ENCODE measurements around the gene RUNX3. TPM values are rescaled to one million over a fixed set of nuclear protein-coding genes. Genes with fewer than 3 reads are reported as not detected.

The RUNX3 gene
- total RNA-seq, 1 experiment from 2014 or later = 0.28 TPM

DNA sequence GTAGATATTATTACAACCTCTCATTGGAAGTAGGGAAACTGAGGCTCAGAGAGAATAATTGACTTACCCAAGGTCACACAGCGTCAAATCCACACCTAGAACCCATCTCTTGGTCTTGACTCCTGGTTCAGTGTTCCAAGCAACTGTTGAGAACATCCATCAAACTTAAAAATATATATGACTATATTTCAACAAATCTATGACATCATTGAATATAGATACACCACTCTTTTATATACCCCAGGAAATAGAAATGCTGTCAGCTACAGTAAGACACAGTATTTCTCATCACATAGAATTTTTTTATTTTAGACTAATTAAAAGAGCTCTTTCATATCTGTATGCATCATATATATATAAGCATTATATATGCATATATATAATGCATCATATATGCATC lies 56.9 kb downstream of the RUNX3 start:
- no TSS peak for BruUV-seq (replicated peaks)
- H3K4me3 Mint-ChIP-seq (ENCODE audit: low read depth, unreplicated experiment) = no peak overlapping the region
- H3K27ac Mint-ChIP-seq (ENCODE audit: unreplicated experiment) = no peak overlapping the region
- CTCF ChIA-PET = no interaction called here
- no peaks in the 10 kb centered on the region for H3K4me1 Mint-ChIP-seq (ENCODE audit: low read depth, unreplicated experiment)
- no peaks in the 10 kb centered on the region for H3K36me3 Mint-ChIP-seq (ENCODE audit: insufficient read depth, unreplicated experiment)
- TF ChIP-seq, protein P1, sequence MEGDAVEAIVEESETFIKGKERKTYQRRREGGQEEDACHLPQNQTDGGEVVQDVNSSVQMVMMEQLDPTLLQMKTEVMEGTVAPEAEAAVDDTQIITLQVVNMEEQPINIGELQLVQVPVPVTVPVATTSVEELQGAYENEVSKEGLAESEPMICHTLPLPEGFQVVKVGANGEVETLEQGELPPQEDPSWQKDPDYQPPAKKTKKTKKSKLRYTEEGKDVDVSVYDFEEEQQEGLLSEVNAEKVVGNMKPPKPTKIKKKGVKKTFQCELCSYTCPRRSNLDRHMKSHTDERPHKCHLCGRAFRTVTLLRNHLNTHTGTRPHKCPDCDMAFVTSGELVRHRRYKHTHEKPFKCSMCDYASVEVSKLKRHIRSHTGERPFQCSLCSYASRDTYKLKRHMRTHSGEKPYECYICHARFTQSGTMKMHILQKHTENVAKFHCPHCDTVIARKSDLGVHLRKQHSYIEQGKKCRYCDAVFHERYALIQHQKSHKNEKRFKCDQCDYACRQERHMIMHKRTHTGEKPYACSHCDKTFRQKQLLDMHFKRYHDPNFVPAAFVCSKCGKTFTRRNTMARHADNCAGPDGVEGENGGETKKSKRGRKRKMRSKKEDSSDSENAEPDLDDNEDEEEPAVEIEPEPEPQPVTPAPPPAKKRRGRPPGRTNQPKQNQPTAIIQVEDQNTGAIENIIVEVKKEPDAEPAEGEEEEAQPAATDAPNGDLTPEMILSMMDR (IDR thresholded peaks at IDR 0.05; ENCODE audit: unreplicated experiment) = no peak
- intact Hi-C loops (cut with micrococcal nuclease; ENCODE audit: unreplicated experiment) = no loop called here
- peaks cover 19% of the 10 kb centered on the region for H3K27me3 Mint-ChIP-seq (ENCODE audit: unreplicated experiment)
- no peak for DNase-seq
- no peaks in the 10 kb centered on the region for H3K9me3 Mint-ChIP-seq (ENCODE audit: low read depth, unreplicated experiment)

DNA sequence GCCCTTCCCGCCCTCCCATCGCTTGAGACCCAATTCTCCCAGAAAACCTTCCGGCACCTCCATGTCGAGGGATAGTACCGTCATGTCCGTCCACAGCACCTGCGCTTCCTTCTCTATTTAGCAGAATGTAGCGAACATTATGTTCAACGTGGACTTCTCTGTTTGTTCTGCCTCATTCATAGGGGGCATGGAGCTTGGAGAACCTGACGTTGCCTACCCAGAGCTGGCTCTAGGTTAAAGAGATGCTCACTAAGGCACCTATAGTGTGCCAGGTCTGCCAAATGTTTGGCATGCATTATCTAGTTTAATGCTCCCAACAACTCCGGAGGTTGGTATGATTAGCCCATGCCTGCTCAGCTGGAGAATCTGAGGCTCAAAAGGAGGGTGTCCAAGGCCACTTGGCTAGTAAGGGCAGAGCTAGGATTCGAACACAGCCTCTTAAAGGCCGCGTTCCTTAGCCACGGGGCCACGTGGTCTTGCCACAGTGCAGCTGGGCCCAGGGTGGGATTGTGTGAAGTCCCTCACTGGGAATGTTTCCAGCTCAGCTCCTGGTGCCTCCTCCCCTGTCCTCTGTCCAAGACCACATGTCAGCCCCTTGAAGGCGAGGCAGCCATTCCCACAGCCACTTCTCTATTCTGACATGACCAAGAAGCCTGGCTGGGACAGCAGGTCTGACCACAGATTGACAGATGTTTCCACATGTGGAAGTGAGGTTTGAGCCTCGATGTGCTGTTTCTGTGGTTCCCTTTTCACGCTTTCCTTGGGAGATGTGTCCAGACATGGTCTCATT lies 57.8 kb downstream of the RUNX3 start:
- TF ChIP-seq, protein P1 (IDR thresholded peaks at IDR 0.05; ENCODE audit: unreplicated experiment) = no peak
- DNase-seq = no peak
- H3K27ac Mint-ChIP-seq (ENCODE audit: unreplicated experiment) = no peak overlapping the region
- no peaks in the 10 kb centered on the region for H3K9me3 Mint-ChIP-seq (ENCODE audit: low read depth, unreplicated experiment)
- no TSS peak for BruUV-seq (replicated peaks)
- H3K4me1 Mint-ChIP-seq (ENCODE audit: low read depth, unreplicated experiment) = no peaks in the 10 kb centered on the region
- H3K36me3 Mint-ChIP-seq (ENCODE audit: insufficient read depth, unreplicated experiment) = no peaks in the 10 kb centered on the region
- peaks cover 10% of the 10 kb centered on the region for H3K27me3 Mint-ChIP-seq (ENCODE audit: unreplicated experiment)
- CTCF ChIA-PET = interaction anchor here (0.8 kb wide), 1 partner anchor 10 kb away, joined by 3 read pairs; no protein-coding TSS in a partner anchor
- H3K4me3 Mint-ChIP-seq (ENCODE audit: low read depth, unreplicated experiment) = no peak overlapping the region
- intact Hi-C loops (cut with micrococcal nuclease; ENCODE audit: unreplicated experiment) = no loop called here

DNA sequence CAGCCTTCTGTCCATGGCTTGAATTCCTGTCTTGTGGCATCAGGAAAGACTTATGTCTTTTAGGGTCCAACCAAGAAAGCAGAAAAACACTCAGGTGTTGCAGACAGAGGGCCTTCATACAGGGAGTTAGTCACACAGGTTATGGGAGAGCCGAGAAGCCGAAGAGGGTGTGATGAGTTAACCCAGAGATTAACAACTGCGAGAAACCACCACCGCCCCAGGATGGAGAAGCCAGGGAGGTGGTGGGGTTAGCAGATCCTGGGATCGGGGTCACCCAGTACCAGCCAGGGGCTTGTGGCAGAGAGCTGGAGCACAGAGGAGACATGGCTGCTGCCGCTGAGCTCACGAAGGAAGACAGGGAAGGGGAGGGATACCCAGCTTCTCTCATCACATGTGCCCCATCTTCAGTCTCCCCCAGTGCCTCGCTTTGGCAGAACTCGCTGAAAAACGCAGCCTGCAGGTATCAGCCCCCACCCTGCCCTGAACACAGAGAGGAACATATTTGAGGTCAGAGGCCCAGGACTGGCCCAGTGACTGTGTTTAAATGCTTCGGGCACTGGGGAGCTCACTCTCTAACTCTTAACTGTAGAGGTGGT lies 58.7 kb downstream of the RUNX3 start:
- no peak overlapping the region for H3K27ac Mint-ChIP-seq (ENCODE audit: unreplicated experiment)
- no peaks in the 10 kb centered on the region for H3K36me3 Mint-ChIP-seq (ENCODE audit: insufficient read depth, unreplicated experiment)
- DNase-seq = no peak
- TF ChIP-seq, protein P1 (IDR thresholded peaks at IDR 0.05; ENCODE audit: unreplicated experiment) = no peak
- CTCF ChIA-PET = no interaction called here
- H3K4me3 Mint-ChIP-seq (ENCODE audit: low read depth, unreplicated experiment) = no peak overlapping the region
- intact Hi-C loops (cut with micrococcal nuclease; ENCODE audit: unreplicated experiment) = no loop called here
- peaks cover 10% of the 10 kb centered on the region for H3K27me3 Mint-ChIP-seq (ENCODE audit: unreplicated experiment)
- no TSS peak for BruUV-seq (replicated peaks)
- no peaks in the 10 kb centered on the region for H3K4me1 Mint-ChIP-seq (ENCODE audit: low read depth, unreplicated experiment)
- no peaks in the 10 kb centered on the region for H3K9me3 Mint-ChIP-seq (ENCODE audit: low read depth, unreplicated experiment)

DNA sequence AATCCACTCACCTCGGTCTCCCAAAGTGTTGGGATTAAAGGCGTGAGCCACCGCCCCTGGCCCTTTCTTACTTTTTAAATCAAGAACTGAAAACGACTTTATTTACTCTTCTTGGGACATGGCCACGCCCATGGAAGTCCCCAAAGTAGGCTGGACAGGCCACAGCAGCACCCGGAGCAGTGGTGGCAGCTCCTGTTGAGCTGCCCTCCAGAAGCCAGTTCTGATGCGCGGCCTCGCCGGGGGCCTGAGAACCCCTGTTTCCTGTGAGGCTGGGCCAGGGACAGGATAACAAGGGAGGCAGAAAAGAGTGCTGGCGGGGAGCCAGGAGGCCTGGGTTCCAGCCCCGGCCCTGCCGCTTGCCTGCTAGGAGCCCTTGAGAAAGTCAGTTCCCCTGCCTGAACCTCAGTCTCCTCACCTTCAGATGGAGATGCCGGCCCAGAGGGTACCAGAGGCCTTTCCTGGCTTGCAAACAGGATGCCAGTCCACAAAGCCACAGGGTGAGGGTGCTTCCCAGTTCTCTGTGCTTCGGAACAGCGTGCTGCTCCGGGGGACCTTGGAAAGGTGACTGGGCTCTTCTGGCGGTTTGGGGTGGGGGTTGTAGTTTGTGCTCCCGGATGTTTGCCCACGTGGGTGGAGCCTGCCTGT lies 59.4 kb downstream of the RUNX3 start:
- H3K4me1 Mint-ChIP-seq (ENCODE audit: low read depth, unreplicated experiment) = no peaks in the 10 kb centered on the region
- no peaks in the 10 kb centered on the region for H3K9me3 Mint-ChIP-seq (ENCODE audit: low read depth, unreplicated experiment)
- CTCF ChIA-PET = no interaction called here
- no peaks in the 10 kb centered on the region for H3K36me3 Mint-ChIP-seq (ENCODE audit: insufficient read depth, unreplicated experiment)
- intact Hi-C loops (cut with micrococcal nuclease; ENCODE audit: unreplicated experiment) = no loop called here
- BruUV-seq (replicated peaks) = no TSS peak
- no peak overlapping the region for H3K4me3 Mint-ChIP-seq (ENCODE audit: low read depth, unreplicated experiment)
- H3K27ac Mint-ChIP-seq (ENCODE audit: unreplicated experiment) = no peak overlapping the region
- DNase-seq = no peak
- H3K27me3 Mint-ChIP-seq (ENCODE audit: unreplicated experiment) = peaks cover 10% of the 10 kb centered on the region
- TF ChIP-seq, protein P1 (IDR thresholded peaks at IDR 0.05; ENCODE audit: unreplicated experiment) = no peak
